HepG2 (cell line): ENCODE results near the gene ABCC9. TPM values are rescaled to one million over a fixed set of nuclear protein-coding genes. Genes with fewer than 3 reads are reported as not detected.

Experiments
- ATAC-seq: fragments of 200-7000 bp; cut with Tn5 transposase; 3 replicates; pipeline ENCODE4 v1.9.1; 2020; ENCODE audit warnings: mild to moderate bottlenecking, moderate library complexity
- BruUV-seq: library from RNA; stranded (reverse); fragments of 400-500 nt; replicated peaks from 2 replicates; lab custom pipeline; 2021; lab: Mats Ljungman, UMichigan
- CTCF ChIA-PET: fragments of 300-600 bp; formaldehyde crosslinking; extraction: SDS; loops from one replicate; lab custom pipeline; 2021; ENCODE audit warnings: low total read pairs, inconsistent platforms, low intra/inter-chr PET ratio; lab: Yijun Ruan, JAX
- POLR2A ChIA-PET: fragments of 350-600 bp; sonication (Branson Sonifier 250); formaldehyde crosslinking; loops from one replicate; lab custom pipeline; 2020; ENCODE audit warnings: antibody characterized with exemption, inconsistent platforms; lab: Yijun Ruan, JAX
- DNase-seq: peaks from one replicate; pipeline ENCODE4 v3.0.0-alpha.2; 2015; ENCODE audit warnings: low spot score
- FAIRE-seq: peaks from 3 replicates; lab custom pipeline; 2011; peaks lifted over from hg19 to GRCh38; lab: Jason Lieb, UNC
- H2AFZ ChIP-seq: one replicate; pipeline ENCODE4 v1.6.1; 2011; ENCODE audit warnings: low read length, inconsistent platforms
- H3K27ac ChIP-seq: fragments of 300-600 bp; 3 replicates; pipeline ENCODE4 v1.8.0; 2011; ENCODE audit warnings: mixed run types, mild to moderate bottlenecking, mixed read lengths, low read length, inconsistent platforms; ENCODE audit not compliant: insufficient read depth; ENCODE audit errors: extremely low read length
- H3K27me3 ChIP-seq, 2 experiments: fragments of 200-600 bp in 1 of 2; 2 replicates in 1 of 2; 3 replicates in 1 of 2; pipeline versions ENCODE4 v1.6.0 to v1.8.0; 2011; ENCODE audit warnings: low read length in 2 of 2, mild to moderate bottlenecking in 2 of 2, moderate library complexity in 2 of 2, inconsistent platforms in 1 of 2; ENCODE audit not compliant: insufficient read depth in 2 of 2, control insufficient read depth in 1 of 2
- H3K36me3 ChIP-seq, 2 experiments: fragments of 200-600 bp in 1 of 2; replicated peaks in 1 of 2; 2 replicates in 1 of 2; 3 replicates in 1 of 2; pipeline versions ENCODE4 v1.5.1 to v1.8.0; 2011; ENCODE audit warnings: low read length in 2 of 2, inconsistent platforms in 1 of 2; ENCODE audit not compliant: insufficient read depth in 2 of 2, control insufficient read depth in 1 of 2
- H3K4me1 ChIP-seq: 2 replicates; pipeline ENCODE4 v1.5.1; 2012; ENCODE audit warnings: low read length, inconsistent platforms; ENCODE audit not compliant: insufficient read depth
- H3K4me2 ChIP-seq: 2 replicates; pipeline ENCODE4 v1.6.0; 2011; ENCODE audit warnings: low read depth, low read length, inconsistent platforms
- H3K4me3 ChIP-seq, 3 experiments: fragments of 200-600 bp in 1 of 3; sonication (generic), shearing (Covaris generic) in 1 of 3; replicated peaks in 1 of 3; 2 replicates each; pipeline ENCODE4 v1.5.1; 2011 to 2016; ENCODE audit warnings: low read length in 3 of 3, inconsistent platforms in 2 of 3, low read depth in 2 of 3, mild to moderate bottlenecking in 2 of 3, control low read depth in 1 of 3, mixed read lengths in 1 of 3; ENCODE audit not compliant: insufficient read depth in 1 of 3
- H3K79me2 ChIP-seq: one replicate; pipeline ENCODE4 v1.6.1; 2011; ENCODE audit warnings: low read length, inconsistent platforms; ENCODE audit not compliant: insufficient read depth
- H3K9ac ChIP-seq: 2 replicates; pipeline ENCODE4 v1.6.0; 2011; ENCODE audit warnings: mild to moderate bottlenecking, low read depth, low read length, inconsistent platforms; ENCODE audit not compliant: insufficient read depth
- H3K9me3 ChIP-seq: 2 replicates; pipeline ENCODE4 v1.5.1; 2012; ENCODE audit warnings: mild to moderate bottlenecking, low read length
- H4K20me1 ChIP-seq: 2 replicates; pipeline ENCODE4 v1.6.0; 2011; ENCODE audit warnings: inconsistent platforms, mild to moderate bottlenecking, low read length, moderate library complexity; ENCODE audit not compliant: insufficient read depth
- ARNT ChIP-seq: fragments of 450-650 bp; IDR thresholded peaks from 2 replicates; pipeline ENCODE4 v1.6.1; 2017
- CEBPB ChIP-seq: IDR thresholded peaks from 2 replicates; pipeline ENCODE4 v1.6.1; 2011; ENCODE audit warnings: low read depth, low read length, improper control_type of control experiment, borderline replicate concordance
- ELF3 ChIP-seq: IDR thresholded peaks from 2 replicates; pipeline ENCODE4 v1.6.1; 2016; ENCODE audit warnings: missing genetic modification reagents, missing compliant biosample characterization
- MIER2 ChIP-seq: IDR thresholded peaks from 2 replicates; pipeline ENCODE4 v1.6.1; 2016; ENCODE audit warnings: missing biosample characterization, missing genetic modification reagents
- MTA1 ChIP-seq: sonication (generic); formaldehyde crosslinking; IDR thresholded peaks from 2 replicates; pipeline ENCODE4 v1.4.0; 2020; ENCODE audit warnings: missing genetic modification reagents, mild to moderate bottlenecking, borderline replicate concordance
- POLR2A ChIP-seq, 2 experiments: IDR thresholded peaks; 2 replicates each; pipeline ENCODE4 v1.6.1; 2011; ENCODE audit warnings: low read depth in 2 of 2, low read length in 2 of 2, mild to moderate bottlenecking in 1 of 2, moderate library complexity in 1 of 2; ENCODE audit not compliant: insufficient read depth in 1 of 2
- POLR2AphosphoS5 ChIP-seq: IDR thresholded peaks from 2 replicates; pipeline ENCODE4 v1.6.1; 2012; ENCODE audit warnings: low read depth, low read length
- SP5 ChIP-seq: IDR thresholded peaks from 2 replicates; pipeline ENCODE4 v1.6.1; 2016; ENCODE audit warnings: low read depth, borderline replicate concordance
- SRSF9 ChIP-seq: fragments of 200-400 bp; formaldehyde crosslinking; IDR thresholded peaks from 2 replicates; pipeline ENCODE4 v1.6.1; 2018; ENCODE audit warnings: borderline replicate concordance, mild to moderate bottlenecking, low read depth, low read length; ENCODE audit not compliant: insufficient read depth, poor library complexity, severe bottlenecking
- ZNF264 ChIP-seq: sonication (generic); formaldehyde crosslinking; IDR thresholded peaks from 2 replicates; pipeline ENCODE4 v1.4.0; 2020; ENCODE audit warnings: missing genetic modification reagents
- ZNF644 ChIP-seq: IDR thresholded peaks from 2 replicates; pipeline ENCODE4 v1.6.1; 2016; ENCODE audit warnings: low read depth
- ZNF776 ChIP-seq: sonication (generic); formaldehyde crosslinking; IDR thresholded peaks from 2 replicates; pipeline ENCODE4 v1.4.0; 2020; ENCODE audit warnings: mild to moderate bottlenecking, missing genetic modification reagents
- ZNF782 ChIP-seq: sonication (generic); formaldehyde crosslinking; IDR thresholded peaks from 2 replicates; pipeline ENCODE4 v1.4.0; 2020; ENCODE audit warnings: missing genetic modification reagents, mild to moderate bottlenecking, borderline replicate concordance
- WGBS: methylation state at CpG from one replicate; pipeline ENCODE4 v1.1.6; 2017; ENCODE audit warnings: low lambda C conversion rate; 5-methylcytosine and 5-hydroxymethylcytosine counted together
- in situ Hi-C: cut with HindIII; loops from 2 replicates; pipeline ENCODE4 v1.10.0; 2017; ENCODE audit warnings: low pct_unique_long_range_greater_than_20kb; ENCODE audit not compliant: extremely low pct_ligation_motif_present
- intact Hi-C: fragments of 100-400 bp; cut with micrococcal nuclease; formaldehyde crosslinking; loops from one replicate; pipeline ENCODE4 v1.10.0; 2022; ENCODE audit not compliant: unreplicated experiment
- polyA plus RNA-seq, 8 experiments: library from polyadenylated mRNA; depleted of rRNA in 3 of 8; stranded (reverse) in 7 of 8; unstranded in 1 of 8; fragments of >200 nt; fragmentation: Illumina TruSeq in 4 of 8; extraction: Trizol in 4 of 8; gene quantifications; 2 replicates each; pipeline versions ENCODE4 v1.2.1 to v1.2.3, GENCODE V29; 2011 to 2016; ENCODE audit warnings: low read depth in 4 of 8, missing spikeins in 1 of 8, mixed read lengths in 1 of 8; ENCODE audit not compliant: insufficient read depth in 1 of 8
- total RNA-seq, 5 experiments: library from RNA; depleted of rRNA; stranded (reverse); fragments of >200 nt; fragmentation: Illumina TruSeq; extraction: Trizol; gene quantifications; 2 replicates each; pipeline ENCODE4 v1.2.3, GENCODE V29; 2016; ENCODE audit warnings: low read depth in 1 of 5
- TF ChIP-seq, protein P1 (sequence below): sonication (generic); formaldehyde crosslinking; IDR thresholded peaks from 2 replicates; pipeline ENCODE4 v1.4.0; 2020; ENCODE audit warnings: missing genetic modification reagents, low read depth, mild to moderate bottlenecking, borderline replicate concordance
- TF ChIP-seq, protein P2 (sequence below): IDR thresholded peaks from 2 replicates; pipeline ENCODE4 v1.6.1; 2016; ENCODE audit warnings: missing genetic modification reagents, missing compliant biosample characterization
- TF ChIP-seq, protein P3 (sequence below): sonication (generic); formaldehyde crosslinking; IDR thresholded peaks from 2 replicates; pipeline ENCODE4 v1.9.0; 2021; ENCODE audit warnings: missing genetic modification reagents, mild to moderate bottlenecking, borderline replicate concordance
- TF ChIP-seq, protein P4 (sequence below): sonication (generic); formaldehyde crosslinking; IDR thresholded peaks from 2 replicates; pipeline ENCODE4 v1.4.0; 2020; ENCODE audit warnings: missing genetic modification reagents, mild to moderate bottlenecking, borderline replicate concordance

Gene ABCC9
- total and polyA plus RNA-seq, 2 of the 13 experiments (the other 11 are each of a cell fraction or from before 2014, with no cell fraction given): not detected

DNA sequence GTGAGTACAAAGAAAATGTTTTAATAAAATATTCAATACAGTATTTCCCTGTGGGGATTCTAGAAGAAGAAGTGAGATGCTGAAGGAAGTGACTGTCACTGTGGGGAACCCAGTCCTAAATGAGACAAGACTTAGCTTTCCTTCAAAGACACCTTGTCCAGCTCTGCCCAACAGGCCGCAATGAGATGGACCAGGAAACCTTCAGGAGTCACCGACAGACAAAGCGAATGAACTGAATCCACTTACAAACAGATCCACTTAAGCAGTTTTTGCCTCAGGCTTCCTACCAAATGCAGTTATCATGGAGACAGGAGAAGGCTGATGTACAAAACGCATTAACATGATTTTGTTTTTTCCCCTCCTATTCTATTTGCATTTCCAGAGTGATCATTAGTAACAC, 176.3 kb downstream of the ABCC9 start (continued):
- TF ChIP-seq ELF3 (CRISPR knock-in tag) (no peak), SP5 (CRISPR knock-in tag) (no peak), ZNF782 (no peak), POLR2A (IDR thresholded peaks at IDR 0.05; ENCODE audit: insufficient read depth in 1 of 2, low read depth in 2 of 2, low read length in 2 of 2) (no peak), ZNF776 (CRISPR knock-in tag) (no peak), MTA1 (no peak)
- TF ChIP-seq, protein P1, sequence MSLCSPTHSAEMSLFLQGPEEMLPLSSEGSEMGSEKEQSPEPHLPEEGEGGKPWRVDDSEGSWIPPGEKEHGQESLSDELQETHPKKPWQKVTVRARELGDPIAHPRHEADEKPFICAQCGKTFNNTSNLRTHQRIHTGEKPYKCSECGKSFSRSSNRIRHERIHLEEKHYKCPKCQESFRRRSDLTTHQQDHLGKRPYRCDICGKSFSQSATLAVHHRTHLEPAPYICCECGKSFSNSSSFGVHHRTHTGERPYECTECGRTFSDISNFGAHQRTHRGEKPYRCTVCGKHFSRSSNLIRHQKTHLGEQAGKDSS (CRISPR knock-in tag): no peak
- TF ChIP-seq, protein P2, sequence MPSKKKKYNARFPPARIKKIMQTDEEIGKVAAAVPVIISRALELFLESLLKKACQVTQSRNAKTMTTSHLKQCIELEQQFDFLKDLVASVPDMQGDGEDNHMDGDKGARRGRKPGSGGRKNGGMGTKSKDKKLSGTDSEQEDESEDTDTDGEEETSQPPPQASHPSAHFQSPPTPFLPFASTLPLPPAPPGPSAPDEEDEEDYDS (CRISPR knock-in tag): no peak
- TF ChIP-seq, protein P3, sequence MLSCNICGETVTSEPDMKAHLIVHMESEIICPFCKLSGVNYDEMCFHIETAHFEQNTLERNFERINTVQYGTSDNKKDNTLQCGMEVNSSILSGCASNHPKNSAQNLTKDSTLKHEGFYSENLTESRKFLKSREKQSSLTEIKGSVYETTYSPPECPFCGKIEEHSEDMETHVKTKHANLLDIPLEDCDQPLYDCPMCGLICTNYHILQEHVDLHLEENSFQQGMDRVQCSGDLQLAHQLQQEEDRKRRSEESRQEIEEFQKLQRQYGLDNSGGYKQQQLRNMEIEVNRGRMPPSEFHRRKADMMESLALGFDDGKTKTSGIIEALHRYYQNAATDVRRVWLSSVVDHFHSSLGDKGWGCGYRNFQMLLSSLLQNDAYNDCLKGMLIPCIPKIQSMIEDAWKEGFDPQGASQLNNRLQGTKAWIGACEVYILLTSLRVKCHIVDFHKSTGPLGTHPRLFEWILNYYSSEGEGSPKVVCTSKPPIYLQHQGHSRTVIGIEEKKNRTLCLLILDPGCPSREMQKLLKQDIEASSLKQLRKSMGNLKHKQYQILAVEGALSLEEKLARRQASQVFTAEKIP: no peak

DNA sequence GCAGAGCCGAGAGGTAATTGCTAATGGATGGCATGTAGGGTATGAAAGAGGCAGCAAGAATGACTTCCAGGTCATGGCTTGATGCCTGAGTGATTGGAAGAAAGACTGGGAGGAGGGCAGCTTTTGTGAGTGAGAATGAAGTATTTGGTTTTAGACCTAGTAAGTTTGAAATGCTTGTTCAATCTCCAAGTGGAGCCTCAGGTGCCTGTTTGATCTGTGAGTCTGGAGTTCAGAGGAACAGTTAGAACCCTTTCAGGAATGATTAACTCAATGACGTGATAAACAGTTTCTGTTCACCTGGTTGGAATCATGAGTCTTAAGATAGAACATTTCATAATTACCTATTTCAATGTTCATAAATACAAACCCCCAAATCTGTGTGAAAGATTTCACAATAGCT, 177.2 kb downstream of the ABCC9 start:
- Histone ChIP-seq H3K4me3 (no peak overlapping the region), H3K79me2 (no peaks in the 10 kb centered on the region), H4K20me1 (no peaks in the 10 kb centered on the region), H3K9ac (no peak overlapping the region), H3K4me2 (no peak overlapping the region), H2AFZ (no peak overlapping the region), H3K36me3 (no peaks in the 10 kb centered on the region)
- 0% methylated on average over 2 of the region's 2 CpGs for WGBS
- in situ Hi-C loops: no loop called here
- no peak for DNase-seq
- CTCF ChIA-PET: no interaction called here
- TF ChIP-seq MIER2: no peak
- TF ChIP-seq SRSF9: no peak
- TF ChIP-seq ARNT: no peak
- TF ChIP-seq ZNF264 (CRISPR knock-in tag): no peak
- no peak for TF ChIP-seq ZNF644
- TF ChIP-seq CEBPB: peak; percentile 36; the same call in 1 of the 2 replicates
- TF ChIP-seq POLR2AphosphoS5: no peak
- TF ChIP-seq, protein P4, sequence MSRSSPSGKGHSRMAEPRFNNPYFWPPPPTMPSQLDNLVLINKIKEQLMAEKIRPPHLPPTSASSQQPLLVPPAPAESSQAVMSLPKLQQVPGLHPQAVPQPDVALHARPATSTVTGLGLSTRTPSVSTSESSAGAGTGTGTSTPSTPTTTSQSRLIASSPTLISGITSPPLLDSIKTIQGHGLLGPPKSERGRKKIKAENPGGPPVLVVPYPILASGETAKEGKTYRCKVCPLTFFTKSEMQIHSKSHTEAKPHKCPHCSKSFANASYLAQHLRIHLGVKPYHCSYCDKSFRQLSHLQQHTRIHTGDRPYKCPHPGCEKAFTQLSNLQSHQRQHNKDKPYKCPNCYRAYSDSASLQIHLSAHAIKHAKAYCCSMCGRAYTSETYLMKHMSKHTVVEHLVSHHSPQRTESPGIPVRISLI: no peak
- TF ChIP-seq, all 625 proteins: peak for 1
- H3K27ac ChIP-seq: no peak overlapping the region
- intact Hi-C loops: no loop called here
- FAIRE-seq (no peak), ATAC-seq (no peak)
- H3K4me1 ChIP-seq: no peaks in the 10 kb centered on the region
- H3K9me3 ChIP-seq: no peaks in the 10 kb centered on the region
- H3K27me3 ChIP-seq: no peaks in the 10 kb centered on the region
- POLR2A ChIA-PET: no interaction called here
- BruUV-seq: no TSS peak
